K562 (cell line): ENCODE measurements around the gene PDE6D. TPM values are rescaled to one million over a fixed set of nuclear protein-coding genes. Genes with fewer than 3 reads are reported as not detected.

Experiments used
- GTF2F1 ChIP-seq: IDR thresholded peaks from 2 replicates; pipeline ENCODE4 v1.6.1; 2011; ENCODE audit warnings: low read depth, low read length, improper control_type of control experiment
- polyA plus RNA-seq, 8 experiments: library from polyadenylated mRNA; depleted of rRNA in 4 of 8; stranded (reverse) in 5 of 8; unstranded in 3 of 8; fragments of >200 nt; fragmentation: Nextera tagmentation in 2 of 8; fragmentation: Illumina TruSeq in 1 of 8; extraction: Ambion mirVana in 2 of 8; extraction: Trizol in 1 of 8; gene quantifications; 2 replicates each; pipeline versions ENCODE4 v1.2.1 to v1.2.3, GENCODE V29; 2011 to 2014; ENCODE audit warnings: inconsistent platforms in 1 of 8, missing spikeins in 1 of 8
- total RNA-seq, 7 experiments: library from RNA; depleted of rRNA in 6 of 7; stranded (reverse); fragments of >200 nt in 6 of 7; fragmentation: Illumina TruSeq in 2 of 7; extraction: Trizol in 2 of 7; gene quantifications; 2 replicates each; pipeline versions ENCODE4 v1.2.1 to v1.2.3, GENCODE V29; 2011 to 2021; ENCODE audit warnings: low replicate concordance in 1 of 7
- TF ChIP-seq, protein P1 (sequence below), 2 experiments: fragments of 450-650 bp in 1 of 2; sonication (generic) in 1 of 2; formaldehyde crosslinking in 1 of 2; IDR thresholded peaks; 2 replicates each; pipeline versions ENCODE4 v1.7.1 to v1.9.0; 2016 to 2022; ENCODE audit warnings: inconsistent platforms in 1 of 2, mild to moderate bottlenecking in 1 of 2, missing genetic modification reagents in 1 of 2

The PDE6D gene
- total and polyA plus RNA-seq, 9 of the 15 experiments (the other 6 are each of a cell fraction or from before 2014, with no cell fraction given) = 0.65 to 11.6 (median 7.0) TPM

DNA sequence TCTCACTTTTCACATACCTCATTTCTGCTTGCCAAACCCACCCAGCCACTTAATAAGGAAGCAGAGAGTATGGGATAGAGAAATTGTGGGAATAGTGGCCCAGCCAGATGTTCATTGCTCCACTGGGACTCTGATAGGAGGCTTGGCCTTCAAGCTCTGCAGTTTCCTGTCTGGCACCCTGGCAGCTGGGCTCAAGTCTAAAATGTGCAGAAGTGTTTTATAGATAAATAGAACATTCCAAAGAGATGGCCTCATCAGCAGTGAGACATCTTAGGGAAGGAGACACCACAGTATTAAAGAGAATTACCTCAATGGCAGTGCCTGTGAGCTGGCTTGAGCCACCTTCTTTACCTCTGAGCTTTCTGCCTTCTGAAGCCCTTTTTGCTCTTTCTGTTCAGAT lies 29.8 kb upstream of the PDE6D start (continued):
- TF ChIP-seq, protein P1, sequence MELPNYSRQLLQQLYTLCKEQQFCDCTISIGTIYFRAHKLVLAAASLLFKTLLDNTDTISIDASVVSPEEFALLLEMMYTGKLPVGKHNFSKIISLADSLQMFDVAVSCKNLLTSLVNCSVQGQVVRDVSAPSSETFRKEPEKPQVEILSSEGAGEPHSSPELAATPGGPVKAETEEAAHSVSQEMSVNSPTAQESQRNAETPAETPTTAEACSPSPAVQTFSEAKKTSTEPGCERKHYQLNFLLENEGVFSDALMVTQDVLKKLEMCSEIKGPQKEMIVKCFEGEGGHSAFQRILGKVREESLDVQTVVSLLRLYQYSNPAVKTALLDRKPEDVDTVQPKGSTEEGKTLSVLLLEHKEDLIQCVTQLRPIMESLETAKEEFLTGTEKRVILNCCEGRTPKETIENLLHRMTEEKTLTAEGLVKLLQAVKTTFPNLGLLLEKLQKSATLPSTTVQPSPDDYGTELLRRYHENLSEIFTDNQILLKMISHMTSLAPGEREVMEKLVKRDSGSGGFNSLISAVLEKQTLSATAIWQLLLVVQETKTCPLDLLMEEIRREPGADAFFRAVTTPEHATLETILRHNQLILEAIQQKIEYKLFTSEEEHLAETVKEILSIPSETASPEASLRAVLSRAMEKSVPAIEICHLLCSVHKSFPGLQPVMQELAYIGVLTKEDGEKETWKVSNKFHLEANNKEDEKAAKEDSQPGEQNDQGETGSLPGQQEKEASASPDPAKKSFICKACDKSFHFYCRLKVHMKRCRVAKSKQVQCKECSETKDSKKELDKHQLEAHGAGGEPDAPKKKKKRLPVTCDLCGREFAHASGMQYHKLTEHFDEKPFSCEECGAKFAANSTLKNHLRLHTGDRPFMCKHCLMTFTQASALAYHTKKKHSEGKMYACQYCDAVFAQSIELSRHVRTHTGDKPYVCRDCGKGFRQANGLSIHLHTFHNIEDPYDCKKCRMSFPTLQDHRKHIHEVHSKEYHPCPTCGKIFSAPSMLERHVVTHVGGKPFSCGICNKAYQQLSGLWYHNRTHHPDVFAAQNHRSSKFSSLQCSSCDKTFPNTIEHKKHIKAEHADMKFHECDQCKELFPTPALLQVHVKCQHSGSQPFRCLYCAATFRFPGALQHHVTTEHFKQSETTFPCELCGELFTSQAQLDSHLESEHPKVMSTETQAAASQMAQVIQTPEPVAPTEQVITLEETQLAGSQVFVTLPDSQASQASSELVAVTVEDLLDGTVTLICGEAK (IDR thresholded peaks at IDR 0.05) = no peak
- TF ChIP-seq, protein P1 (CRISPR knock-in tag; IDR thresholded peaks at IDR 0.05) = no peak
- no peak for TF ChIP-seq GTF2F1
